ENCODE data around the gene MAFG. TPM values are rescaled to one million over a fixed set of nuclear protein-coding genes. Genes with fewer than 3 reads are reported as not detected.

The MAFG gene
- total RNA-seq, 1 experiment from 2014 or later: 36.1 TPM

DNA sequence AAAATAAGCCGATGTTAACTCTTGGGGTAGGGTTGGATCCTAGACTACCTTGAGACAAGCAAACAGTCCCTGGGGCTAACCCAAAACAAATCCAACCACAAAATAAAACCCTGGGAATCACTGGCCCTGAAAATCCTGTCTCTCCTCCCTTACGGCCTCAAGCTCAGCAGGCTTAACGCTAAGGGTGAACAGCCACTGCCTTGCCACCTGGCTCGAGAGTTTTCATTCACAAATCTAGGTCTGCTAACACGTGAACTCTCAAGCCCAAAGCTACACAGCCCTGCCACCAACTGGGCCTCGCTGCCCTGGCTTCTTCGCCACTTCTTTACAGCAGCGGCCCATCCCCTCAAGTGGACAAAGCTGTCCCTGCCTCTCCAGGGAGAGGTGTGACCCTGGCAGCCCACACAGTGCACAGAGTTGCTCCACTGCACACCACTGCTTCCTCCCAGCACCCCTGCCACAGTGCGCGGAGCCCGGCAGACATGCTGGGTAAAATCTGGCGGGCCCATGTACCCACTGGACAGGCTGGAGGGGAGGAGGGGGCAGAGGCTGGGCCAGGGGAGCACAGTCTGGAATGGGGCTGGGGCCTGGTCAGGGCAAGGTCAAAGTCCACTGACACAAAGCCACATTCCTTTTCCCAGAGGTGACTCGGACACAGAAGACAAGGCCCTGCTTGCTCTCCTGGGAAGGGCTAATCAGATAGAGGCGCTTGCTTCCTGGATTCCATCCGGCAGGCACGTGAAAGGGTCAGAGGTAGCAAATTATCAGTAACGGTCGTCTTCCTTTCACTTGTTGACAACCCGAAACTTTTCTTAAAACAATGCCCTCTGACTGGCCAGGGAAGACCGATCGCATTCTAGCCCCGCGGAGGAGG lies 17.3 kb downstream of the MAFG start:
- DNase-seq: no peak
- H3K27ac Mint-ChIP-seq (ENCODE audit: unreplicated experiment): no peak overlapping the region
- BruUV-seq (replicated peaks): TSS peak; percentile 7
- no peak for TF ChIP-seq CTCF (IDR thresholded peaks at IDR 0.05; ENCODE audit: unreplicated experiment)
- peaks cover 28% of the 10 kb centered on the region for H3K4me1 Mint-ChIP-seq (ENCODE audit: low read depth, unreplicated experiment)
- intact Hi-C loops (cut with micrococcal nuclease; ENCODE audit: unreplicated experiment): no loop called here
- H3K4me3 Mint-ChIP-seq (ENCODE audit: low read depth, unreplicated experiment): peak overlapping the region; percentile 78
- CTCF ChIA-PET: interaction anchor here (0.6 kb wide), 1 partner anchor 17 kb away, joined by 3 read pairs; the partner anchor contains the start of gene MAFG
- H3K36me3 Mint-ChIP-seq (ENCODE audit: insufficient read depth, unreplicated experiment): peaks cover 58% of the 10 kb centered on the region
- H3K27me3 Mint-ChIP-seq (ENCODE audit: unreplicated experiment): no peaks in the 10 kb centered on the region
- H3K9me3 Mint-ChIP-seq (ENCODE audit: low read depth, unreplicated experiment): no peaks in the 10 kb centered on the region

- no peak for TF ChIP-seq CTCF (IDR thresholded peaks at IDR 0.05; ENCODE audit: unreplicated experiment)
- CTCF ChIA-PET: no interaction called here
- H3K4me1 Mint-ChIP-seq (ENCODE audit: low read depth, unreplicated experiment): peaks cover 28% of the 10 kb centered on the region
- H3K9me3 Mint-ChIP-seq (ENCODE audit: low read depth, unreplicated experiment): no peaks in the 10 kb centered on the region
- BruUV-seq (replicated peaks): no TSS peak
- no peak for DNase-seq
- peak overlapping the region; percentile 78 for H3K4me3 Mint-ChIP-seq (ENCODE audit: low read depth, unreplicated experiment)
- peaks cover 48% of the 10 kb centered on the region for H3K36me3 Mint-ChIP-seq (ENCODE audit: insufficient read depth, unreplicated experiment)
- no peaks in the 10 kb centered on the region for H3K27me3 Mint-ChIP-seq (ENCODE audit: unreplicated experiment)
- intact Hi-C loops (cut with micrococcal nuclease; ENCODE audit: unreplicated experiment): no loop called here
- no peak overlapping the region for H3K27ac Mint-ChIP-seq (ENCODE audit: unreplicated experiment)
These were observed 18.3 kb downstream of the MAFG start for GRCh38 chr17:81909231-81909630.

GRCh38 chr17:81908793-81909192 lies 18.7 kb downstream of the MAFG start:
- CTCF ChIA-PET: no interaction called here
- Mint-ChIP-seq H3K4me1 (ENCODE audit: low read depth, unreplicated experiment) (peaks cover 28% of the 10 kb centered on the region), H3K4me3 (ENCODE audit: low read depth, unreplicated experiment) (no peak overlapping the region), H3K36me3 (ENCODE audit: insufficient read depth, unreplicated experiment) (peaks cover 50% of the 10 kb centered on the region), H3K9me3 (ENCODE audit: low read depth, unreplicated experiment) (no peaks in the 10 kb centered on the region), H3K27me3 (ENCODE audit: unreplicated experiment) (no peaks in the 10 kb centered on the region), H3K27ac (ENCODE audit: unreplicated experiment) (no peak overlapping the region)
- no TSS peak for BruUV-seq (replicated peaks)
- DNase-seq: no peak
- no peak for TF ChIP-seq CTCF (IDR thresholded peaks at IDR 0.05; ENCODE audit: unreplicated experiment)
- intact Hi-C loops (cut with micrococcal nuclease; ENCODE audit: unreplicated experiment): no loop called here

- no peak overlapping the region for H3K27ac Mint-ChIP-seq (ENCODE audit: unreplicated experiment)
- intact Hi-C loops (cut with micrococcal nuclease; ENCODE audit: unreplicated experiment): no loop called here
- no peak for TF ChIP-seq CTCF (IDR thresholded peaks at IDR 0.05; ENCODE audit: unreplicated experiment)
- H3K36me3 Mint-ChIP-seq (ENCODE audit: insufficient read depth, unreplicated experiment): peaks cover 47% of the 10 kb centered on the region
- H3K9me3 Mint-ChIP-seq (ENCODE audit: low read depth, unreplicated experiment): no peaks in the 10 kb centered on the region
- DNase-seq: no peak
- no peaks in the 10 kb centered on the region for H3K27me3 Mint-ChIP-seq (ENCODE audit: unreplicated experiment)
- CTCF ChIA-PET: no interaction called here
- peaks cover 17% of the 10 kb centered on the region for H3K4me1 Mint-ChIP-seq (ENCODE audit: low read depth, unreplicated experiment)
- no peak overlapping the region for H3K4me3 Mint-ChIP-seq (ENCODE audit: low read depth, unreplicated experiment)
- BruUV-seq (replicated peaks): no TSS peak
These were observed 20.1 kb downstream of the MAFG start for GRCh38 chr17:81907219-81908145.
